H1 (cell line): Measurements from ENCODE around the gene PTPRG. TPM values are rescaled to one million over a fixed set of nuclear protein-coding genes. Genes with fewer than 3 reads are reported as not detected.

ENCODE experiments used
- CTCF ChIA-PET: fragments of 300-600 bp; sonication (Branson Sonifier 250); formaldehyde crosslinking; loops from one replicate; lab custom pipeline; 2021; ENCODE audit not compliant: partially characterized antibody; lab: Charles Lee
- POLR2A ChIA-PET: fragments of 300-600 bp; sonication (Branson Sonifier 250); formaldehyde crosslinking; loops from one replicate; lab custom pipeline; 2021; ENCODE audit warnings: inconsistent platforms; ENCODE audit not compliant: partially characterized antibody; lab: Charles Lee
- DNase-seq, 2 experiments: peaks; one replicate each; pipeline versions ENCODE4 v3.0.0 to v3.0.0-alpha.2; 2010 to 2022; ENCODE audit warnings: low spot score in 2 of 2, low read depth in 1 of 2, mixed read lengths in 1 of 2
- FAIRE-seq: peaks from 2 replicates; lab custom pipeline; 2011; peaks lifted over from hg19 to GRCh38; lab: Jason Lieb, UNC
- H2AFZ ChIP-seq: 2 replicates; pipeline ENCODE4 v1.8.1; 2012; ENCODE audit warnings: low read length, inconsistent platforms
- H2AK5ac ChIP-seq: 2 replicates; pipeline ENCODE4 v1.6.1; 2013; ENCODE audit warnings: low read depth, low read length
- H2BK120ac ChIP-seq: replicated peaks from 2 replicates; pipeline ENCODE3; 2013; ENCODE audit warnings: low read depth, low read length, inconsistent platforms
- H2BK12ac ChIP-seq: 2 replicates; pipeline ENCODE4 v1.6.1; 2013; ENCODE audit warnings: low read depth, low read length
- H2BK15ac ChIP-seq: 2 replicates; pipeline ENCODE4 v1.6.1; 2013; ENCODE audit warnings: low read length
- H2BK20ac ChIP-seq: 2 replicates; pipeline ENCODE4 v1.6.1; 2013; ENCODE audit warnings: low read length
- H2BK5ac ChIP-seq: 2 replicates; pipeline ENCODE4 v1.6.1; 2013; ENCODE audit warnings: low read depth, low read length
- H3K14ac ChIP-seq: 2 replicates; pipeline ENCODE4 v1.6.1; 2013; ENCODE audit warnings: inconsistent platforms; ENCODE audit not compliant: insufficient read length
- H3K18ac ChIP-seq: 2 replicates; pipeline ENCODE4 v1.6.1; 2013; ENCODE audit warnings: low read length; ENCODE audit errors: extremely low read depth
- H3K23ac ChIP-seq: 2 replicates; pipeline ENCODE4 v1.6.1; 2013; ENCODE audit warnings: inconsistent platforms; ENCODE audit not compliant: insufficient read length
- H3K23me2 ChIP-seq: 2 replicates; pipeline ENCODE4 v1.6.1; 2013; ENCODE audit warnings: low read depth, low read length
- H3K27ac ChIP-seq: 2 replicates; pipeline ENCODE4 v1.6.1; 2011; ENCODE audit warnings: low read depth, low read length, inconsistent platforms
- H3K27me3 ChIP-seq, 4 experiments: replicated peaks in 1 of 4; 1 replicate in 1 of 4; 2 replicates in 3 of 4; pipeline versions ENCODE4 v1.6.1 to v1.8.1; 2011 to 2013; ENCODE audit warnings: low read length in 3 of 4, mild to moderate bottlenecking in 3 of 4, inconsistent platforms in 2 of 4, mixed read lengths in 2 of 4, moderate library complexity in 1 of 4; ENCODE audit not compliant: control insufficient read depth in 3 of 4, insufficient read depth in 3 of 4; ENCODE audit errors: extremely low read depth in 1 of 4
- H3K36me3 ChIP-seq, 4 experiments: 2 replicates each; pipeline versions ENCODE4 v1.6.1 to v1.8.1; 2011 to 2013; ENCODE audit warnings: mild to moderate bottlenecking in 4 of 4, low read length in 3 of 4, moderate library complexity in 2 of 4, control low read depth in 1 of 4, inconsistent platforms in 1 of 4; ENCODE audit not compliant: insufficient read depth in 4 of 4, control insufficient read depth in 2 of 4
- H3K4ac ChIP-seq: replicated peaks from 2 replicates; pipeline ENCODE3; 2013; ENCODE audit warnings: low read length, low read depth, mixed read lengths, inconsistent platforms; ENCODE audit not compliant: insufficient read length
- H3K4me1 ChIP-seq, 4 experiments: replicated peaks in 1 of 4; 1 replicate in 1 of 4; 2 replicates in 3 of 4; pipeline versions ENCODE4 v1.6.1 to v1.8.1; 2011 to 2013; ENCODE audit warnings: low read length in 3 of 4, inconsistent platforms in 2 of 4, mixed read lengths in 1 of 4; ENCODE audit not compliant: insufficient read depth in 4 of 4, control insufficient read depth in 3 of 4
- H3K4me2 ChIP-seq, 2 experiments: 2 replicates each; pipeline versions ENCODE4 v1.6.1 to v1.8.1; 2011 to 2013; ENCODE audit warnings: low read depth in 2 of 2, low read length in 2 of 2, control low read depth in 1 of 2, inconsistent platforms in 1 of 2, mild to moderate bottlenecking in 1 of 2; ENCODE audit not compliant: insufficient read depth in 1 of 2
- H3K4me3 ChIP-seq, 4 experiments: fragments of 200-600, 300-600 bp in 1 of 4; sonication (generic), shearing (Covaris generic), sonication (Bioruptor Twin) in 1 of 4; 2 replicates each; pipeline versions ENCODE4 v1.5.1 to v1.8.1; 2011 to 2016; ENCODE audit warnings: low read length in 4 of 4, low read depth in 3 of 4, control low read depth in 2 of 4, inconsistent platforms in 2 of 4, mild to moderate bottlenecking in 2 of 4, mixed read lengths in 1 of 4, moderate library complexity in 1 of 4; ENCODE audit not compliant: insufficient read depth in 2 of 4; ENCODE audit errors: extremely low read depth in 1 of 4
- H3K56ac ChIP-seq: replicated peaks from 2 replicates; pipeline ENCODE3; 2013; ENCODE audit warnings: low read depth, mild to moderate bottlenecking, mixed read lengths, low read length, inconsistent platforms; ENCODE audit not compliant: insufficient read length
- H3K79me1 ChIP-seq: 2 replicates; pipeline ENCODE4 v1.6.1; 2013; ENCODE audit warnings: low read depth, low read length, control low read depth
- H3K79me2 ChIP-seq, 2 experiments: 2 replicates each; pipeline versions ENCODE4 v1.6.1 to v1.8.1; 2012 to 2013; ENCODE audit warnings: low read length in 2 of 2, mild to moderate bottlenecking in 2 of 2, inconsistent platforms in 1 of 2; ENCODE audit not compliant: insufficient read depth in 2 of 2, control insufficient read depth in 1 of 2
- H3K9ac ChIP-seq, 4 experiments: replicated peaks in 1 of 4; 1 replicate in 1 of 4; 2 replicates in 3 of 4; pipeline versions ENCODE4 v1.6.1 to v1.8.1; 2011 to 2013; ENCODE audit warnings: low read depth in 3 of 4, low read length in 3 of 4, control low read depth in 2 of 4, mild to moderate bottlenecking in 2 of 4, moderate library complexity in 2 of 4, inconsistent platforms in 1 of 4; ENCODE audit errors: extremely low read depth in 1 of 4
- H3K9me3 ChIP-seq, 2 experiments: 2 replicates each; pipeline versions ENCODE4 v1.6.1 to v1.8.1; 2012 to 2013; ENCODE audit warnings: mild to moderate bottlenecking in 2 of 2, moderate library complexity in 2 of 2, control low read depth in 1 of 2, inconsistent platforms in 1 of 2, low read depth in 1 of 2, low read length in 1 of 2, mixed read lengths in 1 of 2; ENCODE audit not compliant: insufficient read depth in 2 of 2
- H4K20me1 ChIP-seq, 2 experiments: replicated peaks in 1 of 2; 2 replicates each; pipeline versions ENCODE3 to v1.8.1; 2011 to 2013; ENCODE audit warnings: inconsistent platforms in 2 of 2, low read length in 2 of 2, mild to moderate bottlenecking in 1 of 2; ENCODE audit not compliant: insufficient read depth in 2 of 2, control insufficient read depth in 1 of 2
- H4K5ac ChIP-seq: 2 replicates; pipeline ENCODE4 v1.6.1; 2013; ENCODE audit warnings: low read length, low read depth, mixed read lengths, inconsistent platforms; ENCODE audit not compliant: insufficient read length
- H4K8ac ChIP-seq: 2 replicates; pipeline ENCODE4 v1.8.0; 2013; ENCODE audit warnings: mild to moderate bottlenecking, moderate library complexity, low read length, inconsistent platforms; ENCODE audit not compliant: insufficient read depth; ENCODE audit errors: extremely low read depth
- H4K91ac ChIP-seq: replicated peaks from 2 replicates; pipeline ENCODE3; 2013; ENCODE audit warnings: low read length, mixed read lengths, inconsistent platforms; ENCODE audit not compliant: insufficient read length
- CREB1 ChIP-seq: IDR thresholded peaks from 2 replicates; pipeline ENCODE4 v1.6.1; 2012; ENCODE audit warnings: inconsistent platforms
- GTF2F1 ChIP-seq: IDR thresholded peaks from 2 replicates; pipeline ENCODE4 v1.6.1; 2012; ENCODE audit warnings: low read depth, low read length, improper control_type of control experiment, borderline replicate concordance
- POLR2A ChIP-seq, 2 experiments: IDR thresholded peaks; 1 replicate in 1 of 2; 2 replicates in 1 of 2; pipeline ENCODE4 v1.6.1; 2011; ENCODE audit warnings: low read depth in 2 of 2, low read length in 2 of 2, mild to moderate bottlenecking in 2 of 2; ENCODE audit errors: control extremely low read depth in 1 of 2
- POLR2AphosphoS5 ChIP-seq: IDR thresholded peaks from 2 replicates; pipeline ENCODE4 v1.6.1; 2011; ENCODE audit warnings: low read depth, low read length
- RAD21 ChIP-seq, 2 experiments: IDR thresholded peaks in 1 of 2; conservative IDR thresholded peaks in 1 of 2; 2 replicates each; pipeline ENCODE4 v1.6.1; 2011; ENCODE audit warnings: low read depth in 2 of 2, low read length in 2 of 2, improper control_type of control experiment in 1 of 2, inconsistent platforms in 1 of 2, mild to moderate bottlenecking in 1 of 2, moderate library complexity in 1 of 2
- RXRA ChIP-seq: IDR thresholded peaks from 2 replicates; pipeline ENCODE4 v1.6.1; 2011; ENCODE audit warnings: low read depth, mild to moderate bottlenecking, low read length, moderate library complexity; ENCODE audit not compliant: insufficient read depth
- SIRT6 ChIP-seq: IDR thresholded peaks from one replicate; pipeline ENCODE4 v1.7.1; 2012; ENCODE audit warnings: low read length, inconsistent platforms
- SP2 ChIP-seq: IDR thresholded peaks from 2 replicates; pipeline ENCODE4 v1.6.1; 2012; ENCODE audit warnings: mild to moderate bottlenecking, low read length, inconsistent platforms
- TAF7 ChIP-seq: optimal IDR thresholded peaks from 2 replicates; pipeline ENCODE3; 2011; ENCODE audit warnings: low read depth, mild to moderate bottlenecking, inconsistent platforms, low read length, moderate library complexity, borderline replicate concordance
- WGBS, 2 experiments: shearing (Covaris generic) in 1 of 2; methylation state at CpG; one replicate each; pipeline versions ENCODE4 v1.1.6 to v1.1.7; 2013 to 2015; ENCODE audit warnings: low lambda C conversion rate in 2 of 2, mixed read lengths in 2 of 2, inconsistent platforms in 1 of 2, low coverage in 1 of 2, missing lambda C conversion rate in 1 of 2; ENCODE audit not compliant: insufficient replicate concordance in 2 of 2, insufficient coverage in 1 of 2, insufficient read length in 1 of 2; ENCODE audit errors: extremely low coverage in 1 of 2, missing lambda C conversion rate in 1 of 2; 5-methylcytosine and 5-hydroxymethylcytosine counted together
- polyA plus RNA-seq, 7 experiments: library from polyadenylated mRNA; depleted of rRNA in 3 of 7; stranded (reverse) in 5 of 7; unstranded in 2 of 7; fragments of >200 nt in 5 of 7; fragments of 200-250 nt in 2 of 7; gene quantifications; 1 replicate in 5 of 7; 2 replicates in 1 of 7; 4 replicates in 1 of 7; pipeline versions ENCODE4 v1.2.1 to v1.2.3, GENCODE V29; 2011 to 2013; ENCODE audit warnings: missing spikeins in 2 of 7, mixed read lengths in 2 of 7
- total RNA-seq: library from RNA; stranded (reverse); fragmentation: NEBNext Ultra II Directional; extraction: Animal tissue kit (Norgen Biotek cat#: 25700); gene quantifications from 2 replicates; pipeline ENCODE4 v1.2.1, GENCODE V29; 2021

Gene PTPRG
- total and polyA plus RNA-seq, 2 of the 8 experiments (the other 6 are each of a cell fraction or from before 2014, with no cell fraction given) = 23.3 to 96.2 TPM

DNA sequence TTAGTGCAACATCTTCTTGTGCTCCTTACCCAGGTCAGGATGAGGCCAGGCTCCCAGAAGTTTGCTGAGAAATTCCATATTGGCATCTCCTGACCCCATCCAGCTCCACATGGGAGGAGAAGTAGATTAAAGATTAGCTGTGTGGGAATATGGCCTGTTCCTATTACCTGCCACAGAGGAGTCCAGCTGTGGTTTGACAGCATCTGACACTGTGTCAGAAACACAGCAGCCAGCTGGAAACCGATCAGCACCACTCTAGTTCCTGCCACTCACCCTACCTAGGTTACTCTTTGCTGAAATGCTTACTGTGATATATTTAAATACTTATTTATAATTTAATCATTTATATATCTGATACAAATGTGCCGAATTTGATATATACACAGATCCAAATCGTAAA lies 551.7 kb downstream of the PTPRG start:
- Histone ChIP-seq H4K91ac (no peak overlapping the region), H2BK5ac (no peak overlapping the region), H2BK12ac (no peak overlapping the region), H3K56ac (no peak overlapping the region), H3K9ac (no peak overlapping the region)
- POLR2A ChIA-PET = no interaction called here
- 91% methylated on average over 3 of the region's 3 CpGs; no CpG with 5 or more reads in 1 of the 2 experiments for WGBS, 2 experiments
- no peak for TF ChIP-seq TAF7
- TF ChIP-seq CREB1 = no peak
- TF ChIP-seq SP2 = no peak
- TF ChIP-seq GTF2F1 = no peak
- no peak for TF ChIP-seq SIRT6
- no peak for TF ChIP-seq RXRA
- no peak for TF ChIP-seq POLR2AphosphoS5
- TF ChIP-seq RAD21 (IDR thresholded peaks at IDR 0.05 in 1 of 2, conservative IDR thresholded peaks at IDR 0.05 in 1 of 2; ENCODE audit: low read depth in 2 of 2, low read length in 2 of 2) = no peak
- TF ChIP-seq POLR2A (IDR thresholded peaks at IDR 0.05; ENCODE audit: control extremely low read depth in 1 of 2, low read depth in 2 of 2, low read length in 2 of 2) = no peak
- TF ChIP-seq, all 59 proteins: peak for 0
- Histone ChIP-seq H2AFZ (no peak overlapping the region), H3K27me3 (no peaks in the 10 kb centered on the region), H3K79me1 (no peaks in the 10 kb centered on the region; the same call in 1 of the 2 replicates), H3K23me2 (no peaks in the 10 kb centered on the region), H3K4me1 (peaks cover 0 to 8% (median 1%) of the 10 kb centered on the region in 4 experiments; a peak in 2 of 7 replicates), H2BK120ac (no peak overlapping the region), H4K20me1 (peaks cover 0 to 1% of the 10 kb centered on the region in 2 experiments), H2BK20ac (no peak overlapping the region), H2AK5ac (no peak overlapping the region), H3K4me3 (no peak overlapping the region), H3K79me2 (peaks cover 0 to 5% of the 10 kb centered on the region in 2 experiments; a peak in 1 of 4 replicates), H3K4ac (no peak overlapping the region), H3K23ac (no peak overlapping the region), H3K9me3 (no peaks in the 10 kb centered on the region), H3K27ac (no peak overlapping the region), H3K36me3 (no peaks in the 10 kb centered on the region), H3K4me2 (no peak overlapping the region), H3K14ac (no peak overlapping the region), H2BK15ac (no peak overlapping the region), H3K18ac (no peak overlapping the region), H4K5ac (no peak overlapping the region), H4K8ac (no peak overlapping the region)
- no peak for DNase-seq
- CTCF ChIA-PET = no interaction called here
- FAIRE-seq = no peak
